Stomach (tissue), 4 donors: Measurements from ENCODE around the gene BCL2L12.

Experiments
- POLR2A ChIP-seq, 4 donors: fragments of 450-650 bp; IDR thresholded peaks; one replicate each; pipeline ENCODE4 v1.6.1; 2016; ENCODE audit warnings: antibody characterized with exemption in 4 of 4, control low read depth in 2 of 4, mild to moderate bottlenecking in 1 of 4, moderate library complexity in 1 of 4
- TF ChIP-seq, protein P1 (sequence below), 7 experiments: fragments of 450-650 bp in 4 of 7; fragments of 200-600 bp in 3 of 7; sonication (generic) in 3 of 7; IDR thresholded peaks; one replicate each; pipeline ENCODE4 v1.5.1; 2016 to 2019; ENCODE audit warnings: antibody characterized with exemption in 7 of 7, control low read depth in 2 of 7, mild to moderate bottlenecking in 1 of 7

- TF ChIP-seq POLR2A (IDR thresholded peaks at IDR 0.05), result no peak
- TF ChIP-seq, protein P1, sequence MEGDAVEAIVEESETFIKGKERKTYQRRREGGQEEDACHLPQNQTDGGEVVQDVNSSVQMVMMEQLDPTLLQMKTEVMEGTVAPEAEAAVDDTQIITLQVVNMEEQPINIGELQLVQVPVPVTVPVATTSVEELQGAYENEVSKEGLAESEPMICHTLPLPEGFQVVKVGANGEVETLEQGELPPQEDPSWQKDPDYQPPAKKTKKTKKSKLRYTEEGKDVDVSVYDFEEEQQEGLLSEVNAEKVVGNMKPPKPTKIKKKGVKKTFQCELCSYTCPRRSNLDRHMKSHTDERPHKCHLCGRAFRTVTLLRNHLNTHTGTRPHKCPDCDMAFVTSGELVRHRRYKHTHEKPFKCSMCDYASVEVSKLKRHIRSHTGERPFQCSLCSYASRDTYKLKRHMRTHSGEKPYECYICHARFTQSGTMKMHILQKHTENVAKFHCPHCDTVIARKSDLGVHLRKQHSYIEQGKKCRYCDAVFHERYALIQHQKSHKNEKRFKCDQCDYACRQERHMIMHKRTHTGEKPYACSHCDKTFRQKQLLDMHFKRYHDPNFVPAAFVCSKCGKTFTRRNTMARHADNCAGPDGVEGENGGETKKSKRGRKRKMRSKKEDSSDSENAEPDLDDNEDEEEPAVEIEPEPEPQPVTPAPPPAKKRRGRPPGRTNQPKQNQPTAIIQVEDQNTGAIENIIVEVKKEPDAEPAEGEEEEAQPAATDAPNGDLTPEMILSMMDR (IDR thresholded peaks at IDR 0.05), result no peak
These were observed 5.3 kb upstream of the BCL2L12 start for GRCh38 chr19:49660338-49660961.
